NCI-H187 (cell line): ENCODE results near the gene GNA15.

ENCODE experiments used
- DNase-seq, 2 experiments: peaks; one replicate each; lab custom pipeline; 2025; lab: John Stamatoyannopoulos, UW

Gene GNA15

DNA sequence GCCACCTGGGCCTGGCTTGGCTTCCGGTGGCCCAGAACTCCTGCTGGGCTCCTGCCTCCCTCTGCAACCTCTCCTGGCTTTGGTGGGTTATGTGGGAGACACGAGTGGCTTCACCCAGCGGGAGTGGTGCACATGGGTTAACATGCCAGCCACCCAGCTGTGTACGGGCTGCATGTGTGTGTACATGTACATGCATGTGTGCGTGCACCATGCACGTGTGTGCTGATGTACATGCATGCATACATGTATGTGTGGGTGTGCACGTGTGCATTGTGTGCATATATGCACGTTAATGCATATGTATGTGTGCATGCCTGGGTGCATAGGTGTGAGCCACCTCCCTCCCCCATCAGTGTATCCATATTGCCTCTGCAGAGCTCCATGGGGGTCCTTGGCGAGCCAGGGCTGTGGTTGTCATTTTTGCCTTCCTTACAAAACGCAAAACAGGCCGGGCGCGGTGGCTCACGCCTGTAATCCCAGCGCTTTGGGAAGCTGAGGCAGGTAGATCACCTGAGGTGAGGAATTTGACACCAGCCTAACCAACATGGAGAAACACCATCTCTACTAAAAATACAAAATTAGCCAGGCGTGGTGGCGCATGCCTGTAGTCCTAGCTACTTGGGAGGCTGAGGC lies 29.2 kb upstream of the GNA15 start:
- no peak for DNase-seq

DNA sequence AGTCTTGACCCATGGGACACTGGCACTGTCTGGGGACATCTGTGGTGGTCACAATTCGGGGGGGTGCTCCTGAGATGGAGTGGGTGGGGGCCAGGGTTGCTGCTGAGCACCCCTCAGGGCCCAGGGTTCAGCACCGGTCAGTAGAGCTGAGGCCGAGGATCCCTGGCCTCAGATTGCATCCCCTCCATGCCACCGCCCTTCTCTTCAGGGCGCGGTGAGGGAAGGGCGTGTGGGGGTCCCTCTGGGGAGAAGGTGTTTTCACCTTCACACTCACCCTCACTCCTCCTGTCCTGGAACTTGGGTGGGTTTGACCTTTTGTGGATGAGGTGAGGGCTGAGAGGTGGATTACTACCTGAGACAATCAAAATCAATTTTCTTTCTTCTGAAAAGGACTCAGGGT lies 28.2 kb upstream of the GNA15 start:
- DNase-seq: no peak

DNA sequence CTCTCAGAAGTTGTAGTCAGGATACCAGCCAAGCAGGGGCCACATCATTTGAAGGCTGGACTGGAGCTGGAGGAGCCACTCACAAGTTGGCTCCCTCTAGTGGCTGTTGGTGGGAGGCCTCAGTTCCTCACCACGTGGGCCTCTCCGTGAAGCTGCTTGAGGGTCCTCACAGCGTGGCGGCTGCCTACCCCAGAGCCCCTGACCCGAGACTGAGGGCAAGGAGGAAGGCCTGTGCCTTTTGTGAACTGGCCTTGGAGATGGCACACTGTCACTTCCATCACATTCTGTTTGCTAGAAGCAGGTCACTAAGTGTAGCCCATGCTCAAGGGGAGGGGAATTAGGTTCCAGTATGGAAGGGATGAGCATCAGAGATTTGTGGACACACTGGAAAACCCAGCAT lies 27.1 kb upstream of the GNA15 start:
- DNase-seq: peak; percentile 11 to 23

DNA sequence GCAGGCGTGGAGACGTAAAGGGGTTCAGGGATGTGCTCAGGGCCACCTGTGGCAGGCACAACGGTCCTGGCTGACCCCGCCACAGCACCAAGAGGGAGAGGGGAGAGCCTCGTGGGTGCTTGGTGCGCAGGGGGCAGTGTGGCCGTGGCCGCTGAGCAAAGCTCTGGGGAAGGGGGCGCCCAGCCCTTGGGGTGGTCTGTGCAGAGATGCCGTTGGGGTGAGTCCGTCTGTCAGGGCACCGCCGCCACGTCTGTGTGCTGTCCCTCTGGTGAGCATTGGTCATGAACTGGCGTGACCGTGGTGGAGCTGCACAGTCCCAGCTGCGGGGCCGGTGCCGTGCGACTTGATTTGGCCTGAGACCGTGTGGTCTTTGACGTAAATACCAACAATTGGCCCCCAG lies 26.3 kb upstream of the GNA15 start:
- no peak for DNase-seq

DNA sequence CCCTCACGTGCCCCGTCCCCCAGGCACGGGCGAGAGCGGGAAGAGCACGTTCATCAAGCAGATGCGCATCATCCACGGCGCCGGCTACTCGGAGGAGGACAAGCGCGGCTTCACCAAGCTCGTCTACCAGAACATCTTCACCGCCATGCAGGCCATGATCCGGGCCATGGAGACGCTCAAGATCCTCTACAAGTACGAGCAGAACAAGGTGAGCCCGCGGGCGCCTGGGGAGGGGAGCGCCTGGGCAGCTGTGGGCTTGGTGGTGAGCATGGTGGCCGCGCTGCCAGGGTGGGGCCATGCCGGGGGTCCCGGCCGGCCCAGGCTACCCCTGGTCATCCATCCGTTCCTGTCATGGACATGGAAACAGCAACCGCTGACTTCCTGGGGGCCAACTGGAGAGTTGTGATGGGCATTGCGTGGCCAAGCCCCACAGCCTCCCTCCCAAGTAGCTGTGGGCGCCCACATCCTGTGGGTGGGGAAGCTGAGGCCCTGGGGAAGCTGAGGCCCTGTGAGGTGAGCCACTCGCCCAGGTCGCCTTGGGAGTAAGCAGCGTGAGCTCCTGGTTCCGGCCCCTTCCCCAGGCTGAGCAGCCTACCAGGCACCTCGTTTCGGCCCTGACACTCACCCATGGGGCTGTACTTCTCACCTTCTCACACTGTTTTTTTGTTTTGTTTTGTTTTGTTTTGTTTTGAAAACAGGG lies 25.6 kb upstream of the GNA15 start:
- no peak for DNase-seq

DNA sequence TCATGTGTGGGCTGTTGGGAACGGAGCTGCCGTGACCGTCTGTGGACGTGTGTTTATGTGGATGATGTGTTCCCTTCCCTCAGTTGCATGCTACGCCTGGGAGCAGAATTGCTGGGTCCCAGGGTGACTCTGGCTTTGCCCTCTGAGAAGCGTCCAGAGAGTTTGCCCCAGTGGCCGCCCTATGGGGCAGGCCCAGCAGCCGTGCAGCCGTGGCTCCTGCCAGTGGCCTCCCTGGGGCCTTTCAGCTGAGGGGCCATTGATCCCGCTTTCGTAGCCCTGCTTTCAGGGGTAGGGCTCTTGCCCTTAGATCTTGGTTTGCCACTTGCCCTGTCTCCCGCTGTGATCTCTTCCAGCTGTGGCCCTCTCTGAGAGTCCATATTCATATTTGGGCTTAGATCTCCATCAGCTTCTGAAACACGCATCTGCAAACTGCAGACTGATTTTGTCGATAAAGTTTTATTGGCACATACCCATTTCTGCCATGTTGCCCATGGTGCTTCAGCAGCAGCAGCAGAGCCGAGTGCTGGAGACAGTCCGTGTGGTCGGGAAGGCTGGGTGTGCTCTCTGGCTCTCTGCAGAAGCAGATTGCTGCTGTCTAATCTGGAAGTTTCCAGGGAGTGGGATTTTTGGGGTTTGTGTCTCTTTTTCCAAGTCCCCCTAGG lies 24.1 kb upstream of the GNA15 start:
- no peak for DNase-seq

DNA sequence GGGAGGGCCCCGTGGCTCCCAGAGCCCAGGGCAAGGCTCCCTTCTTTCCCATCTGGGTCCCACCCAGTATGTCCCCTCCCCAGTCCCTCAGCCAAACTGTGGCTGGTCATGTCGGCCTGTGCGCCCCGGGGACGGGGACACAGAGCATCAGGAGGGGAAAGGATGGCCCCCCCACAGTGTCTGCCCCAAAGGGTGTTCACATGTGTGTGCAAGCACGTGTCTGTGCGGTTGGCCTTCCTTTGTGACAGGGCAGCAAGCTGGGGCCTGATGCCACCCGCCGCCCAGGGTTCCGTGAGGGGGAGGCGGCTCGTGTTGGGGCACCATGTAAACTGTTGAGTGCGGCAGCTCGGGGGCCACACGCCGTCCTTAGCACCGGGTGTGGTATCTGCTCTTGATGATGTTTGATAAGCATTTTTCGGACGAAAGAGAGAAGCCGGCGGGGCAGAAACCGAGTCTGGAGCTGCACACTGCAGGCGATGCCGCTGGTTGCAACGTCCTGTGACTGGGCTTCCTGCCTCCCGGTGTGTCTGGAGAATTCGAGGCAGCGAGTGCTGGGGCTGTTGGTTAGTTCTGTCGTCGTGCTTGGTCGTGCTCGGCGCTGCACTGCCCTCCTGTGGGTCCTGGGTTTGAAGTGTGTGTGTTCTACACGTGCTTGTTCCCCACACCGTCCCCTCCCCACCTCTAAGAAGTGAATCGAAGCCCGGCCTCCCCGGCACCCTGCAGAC lies 23.3 kb upstream of the GNA15 start:
- DNase-seq: no peak

DNA sequence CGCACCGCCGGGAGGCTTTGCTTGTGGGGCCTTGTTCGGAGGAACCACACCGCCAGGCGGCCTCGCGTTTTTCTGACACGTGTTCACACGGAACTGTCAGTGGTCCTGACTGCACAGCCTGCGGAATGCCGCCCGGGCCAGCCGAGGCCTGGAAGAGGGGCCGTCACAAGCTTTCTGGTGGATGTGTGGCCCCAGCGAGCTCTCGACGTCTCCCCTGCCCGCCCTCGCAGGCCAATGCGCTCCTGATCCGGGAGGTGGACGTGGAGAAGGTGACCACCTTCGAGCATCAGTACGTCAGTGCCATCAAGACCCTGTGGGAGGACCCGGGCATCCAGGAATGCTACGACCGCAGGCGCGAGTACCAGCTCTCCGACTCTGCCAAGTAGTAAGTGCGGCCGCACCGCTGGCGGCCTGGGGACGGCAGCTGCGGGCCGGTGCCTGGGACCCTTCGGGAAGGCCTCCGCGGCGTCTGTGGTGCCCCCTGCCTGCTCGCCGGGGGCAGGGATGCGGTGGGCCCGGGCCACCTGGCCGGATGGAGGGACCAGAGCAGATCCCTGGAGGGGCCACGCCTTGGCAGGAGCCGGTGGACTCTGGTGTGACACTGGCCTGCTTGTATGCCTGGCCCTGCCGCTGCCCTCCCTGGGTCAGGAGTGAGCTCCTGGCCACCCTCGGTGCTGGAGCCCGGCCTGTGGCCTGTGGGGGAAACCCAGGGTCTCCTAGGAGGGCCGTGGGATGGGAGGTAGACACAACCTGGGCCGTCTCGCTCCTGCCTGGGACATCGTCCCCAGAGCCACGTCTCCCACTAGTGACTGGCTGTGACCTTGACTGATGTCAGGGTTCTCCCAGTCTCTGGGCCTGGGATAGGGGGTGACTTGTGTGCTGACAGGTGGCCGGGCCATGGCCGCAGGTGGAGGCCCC lies 22.5 kb upstream of the GNA15 start:
- no peak for DNase-seq

DNA sequence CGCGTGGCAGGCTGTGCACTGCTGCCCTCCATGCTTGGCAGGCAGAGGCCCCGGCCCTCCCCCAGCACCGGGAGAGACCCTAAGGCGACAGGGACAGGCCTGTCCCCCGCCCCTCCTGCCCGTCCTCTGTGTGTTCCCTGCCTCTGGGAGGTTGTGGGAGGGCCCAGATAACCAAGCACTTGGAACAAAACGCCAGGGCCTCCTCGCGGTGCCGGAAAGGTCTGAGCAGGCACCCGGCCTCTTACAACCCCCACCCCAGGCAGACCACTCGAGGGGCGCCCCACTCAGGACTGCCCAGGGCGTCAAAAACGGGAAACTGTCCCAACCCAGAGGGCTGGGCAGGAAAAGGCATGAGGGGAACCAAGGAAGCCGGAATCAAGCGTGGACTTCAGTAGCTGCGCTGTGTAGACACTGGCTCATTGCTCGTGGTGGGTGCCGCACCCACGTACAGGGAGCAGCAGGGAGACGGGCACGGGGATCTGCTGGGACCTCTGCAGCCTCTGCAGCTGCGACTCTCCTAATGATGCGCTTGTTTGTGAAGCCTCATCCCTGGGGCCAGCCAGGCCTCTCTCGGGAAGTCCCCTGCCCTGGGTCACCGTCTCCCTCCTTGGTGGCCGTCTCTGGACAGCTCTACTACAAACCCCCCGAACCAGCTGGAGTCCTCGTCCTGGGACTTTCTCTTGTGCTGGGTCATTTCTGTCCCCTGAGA lies 21.7 kb upstream of the GNA15 start:
- DNase-seq: no peak

DNA sequence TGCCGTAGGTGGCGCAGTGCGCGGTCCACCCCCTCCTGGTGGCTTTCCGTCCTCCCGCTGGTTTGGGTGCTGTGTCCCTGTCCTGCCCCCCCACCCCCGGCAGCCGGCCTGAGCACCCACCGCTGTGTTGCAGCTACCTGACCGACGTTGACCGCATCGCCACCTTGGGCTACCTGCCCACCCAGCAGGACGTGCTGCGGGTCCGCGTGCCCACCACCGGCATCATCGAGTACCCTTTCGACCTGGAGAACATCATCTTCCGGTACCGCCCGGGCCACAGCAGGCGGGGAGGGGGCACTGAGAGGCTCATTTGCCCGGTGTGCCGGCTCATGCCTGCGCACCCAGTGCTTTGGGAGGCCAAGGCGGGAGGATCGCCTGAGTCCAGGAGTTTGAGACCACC lies 21.0 kb upstream of the GNA15 start:
- no peak for DNase-seq

DNA sequence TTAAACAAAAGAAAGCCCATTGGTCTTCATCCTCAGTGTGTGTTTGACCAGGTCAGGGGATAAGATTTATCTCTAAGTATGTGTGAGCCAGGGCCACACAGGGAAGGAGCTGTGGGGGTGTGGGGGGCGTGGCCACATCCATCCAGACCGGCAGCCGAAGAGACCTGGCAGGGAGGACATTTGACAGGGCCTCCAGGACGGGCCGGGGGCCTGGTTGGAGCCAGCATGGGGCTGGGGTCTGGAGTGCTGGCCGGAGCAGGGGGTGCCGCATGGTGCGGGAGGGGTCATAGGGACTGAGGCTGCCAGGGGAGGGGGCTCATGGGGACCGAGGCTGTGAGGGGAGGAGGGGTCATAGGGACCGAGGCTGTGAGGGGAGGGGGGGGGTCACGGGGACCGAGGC lies 20.4 kb upstream of the GNA15 start:
- DNase-seq: no peak

DNA sequence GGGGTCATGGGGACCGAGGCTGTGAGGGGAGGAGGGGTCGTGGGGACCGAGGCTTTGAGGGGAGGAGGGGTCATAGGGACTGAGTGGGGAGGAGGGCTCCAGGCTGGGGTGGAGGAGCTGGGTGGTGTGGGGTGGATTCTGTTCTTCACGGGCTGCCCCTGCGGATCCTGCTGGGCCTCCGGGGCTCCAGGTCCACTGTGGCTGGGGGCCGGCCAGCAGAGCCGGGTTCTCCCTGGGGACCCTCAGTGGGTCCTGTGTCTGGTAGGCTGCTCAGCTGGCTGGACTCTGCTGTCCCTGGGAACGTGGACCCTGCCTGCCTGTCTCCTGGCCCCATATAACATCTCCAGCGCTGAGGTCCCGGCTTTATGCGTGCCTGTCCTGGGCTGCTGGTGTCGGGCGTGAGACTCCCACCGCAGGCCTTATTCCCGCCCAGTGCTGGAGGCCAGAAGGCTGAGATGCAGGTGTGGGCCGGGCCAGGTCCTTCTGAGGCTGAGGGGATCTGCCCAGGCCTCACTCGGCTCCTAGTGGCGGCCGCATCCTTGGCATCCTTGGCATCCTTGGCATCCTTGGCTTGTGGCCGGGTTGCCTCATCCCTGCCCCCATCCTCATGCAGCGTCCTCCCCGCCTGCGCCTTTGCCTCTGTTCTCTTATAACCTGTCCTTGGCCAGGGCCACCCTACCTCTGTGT lies 19.8 kb upstream of the GNA15 start:
- DNase-seq: no peak

DNA sequence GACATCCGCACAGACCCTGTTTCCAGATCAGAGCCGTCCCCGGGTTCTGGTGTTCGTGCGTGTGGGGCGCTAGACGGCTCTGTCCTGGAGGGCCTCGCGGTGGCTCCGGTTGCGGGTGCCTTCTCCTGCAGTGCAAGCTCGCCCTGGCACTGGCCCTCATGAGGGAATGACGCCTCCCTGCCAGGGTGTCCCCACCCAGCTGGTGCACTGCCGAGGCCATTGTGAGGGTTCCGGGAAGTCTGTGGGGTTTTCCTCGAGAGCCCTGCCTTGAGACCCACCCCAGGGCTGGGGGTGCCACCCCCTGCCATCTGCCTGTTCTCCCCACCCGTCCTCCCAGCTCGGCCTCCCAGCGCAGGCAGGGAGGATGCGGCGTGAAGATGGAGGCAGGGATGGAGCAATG lies 19.2 kb upstream of the GNA15 start:
- no peak for DNase-seq

DNA sequence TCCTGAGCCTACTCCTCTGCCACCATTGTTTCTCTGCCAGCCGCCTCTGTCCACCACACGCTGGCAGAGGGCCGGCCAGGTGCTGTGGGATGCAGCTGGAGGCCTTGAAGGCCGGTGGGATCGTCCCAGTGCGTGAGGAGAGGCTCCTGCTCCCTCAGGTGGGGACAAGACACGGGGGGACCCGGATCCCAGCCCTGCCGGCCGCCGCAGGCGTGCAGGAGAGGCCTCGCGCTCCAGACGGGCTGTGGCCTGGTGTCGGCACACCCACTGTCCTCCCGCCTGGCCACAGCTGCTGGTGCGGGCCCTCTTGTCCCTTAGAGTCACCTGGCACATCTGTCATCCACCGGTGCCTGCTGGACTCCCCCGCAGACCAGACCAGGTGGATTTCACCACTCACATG lies 18.1 kb upstream of the GNA15 start:
- no peak for DNase-seq

DNA sequence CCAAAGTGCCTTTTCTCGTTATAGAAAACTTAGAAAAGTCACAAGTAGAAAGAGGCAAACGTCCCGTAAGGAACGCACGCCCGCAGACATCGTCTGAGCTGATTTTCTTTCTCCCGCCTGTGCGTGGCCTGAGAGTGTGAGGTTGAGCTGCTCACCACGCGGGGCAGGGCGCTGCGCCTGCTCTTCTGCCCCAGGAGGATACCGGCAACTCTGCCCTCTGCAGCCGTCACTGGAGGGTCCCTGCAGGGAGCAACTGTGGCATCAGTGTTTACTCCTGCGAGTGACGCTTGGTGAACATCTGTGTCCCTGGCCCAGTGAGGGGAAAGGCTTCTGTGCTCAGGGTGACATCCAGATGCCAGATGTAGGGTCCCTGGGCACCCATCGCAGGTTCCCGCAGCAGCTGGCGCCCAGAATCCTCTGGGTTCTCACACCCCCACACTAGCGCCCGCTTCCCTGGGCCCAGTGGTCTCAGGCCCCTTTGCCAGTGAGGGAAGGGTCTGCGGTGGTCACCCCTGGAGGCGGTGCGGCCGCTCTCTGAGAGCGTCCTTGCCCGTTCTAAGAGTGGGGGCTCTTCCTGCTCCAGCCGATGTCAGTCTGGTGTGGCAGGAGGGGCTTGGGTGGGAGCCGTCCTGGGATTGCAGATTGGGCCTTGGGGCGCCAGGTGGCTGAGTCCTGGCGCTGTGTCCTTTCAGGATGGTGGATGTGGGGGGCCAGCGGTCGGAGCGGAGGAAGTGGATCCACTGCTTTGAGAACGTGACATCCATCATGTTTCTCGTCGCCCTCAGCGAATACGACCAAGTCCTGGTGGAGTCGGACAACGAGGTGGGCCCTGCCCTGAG lies 17.4 kb upstream of the GNA15 start:
- DNase-seq: no peak

DNA sequence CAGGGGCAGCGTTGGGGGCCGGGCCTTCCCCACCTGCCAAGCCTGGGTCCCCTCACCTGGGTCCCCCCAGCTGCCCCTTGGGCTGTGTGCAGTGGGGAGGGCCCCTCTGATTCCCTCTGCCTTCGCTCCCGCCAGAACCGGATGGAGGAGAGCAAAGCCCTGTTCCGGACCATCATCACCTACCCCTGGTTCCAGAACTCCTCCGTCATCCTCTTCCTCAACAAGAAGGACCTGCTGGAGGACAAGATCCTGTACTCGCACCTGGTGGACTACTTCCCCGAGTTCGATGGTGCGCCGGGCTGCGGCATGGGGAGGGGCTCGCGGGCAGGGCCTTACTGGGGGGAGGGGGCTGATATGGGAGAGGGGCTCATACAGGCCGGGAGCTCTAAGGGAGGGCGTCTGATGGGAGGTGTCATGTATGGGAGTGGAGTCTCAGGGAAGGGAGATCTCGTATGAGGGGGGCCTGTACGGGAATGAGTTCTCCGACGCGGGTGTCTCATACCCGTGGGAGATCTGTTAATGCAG lies 16.7 kb upstream of the GNA15 start:
- no peak for DNase-seq

DNA sequence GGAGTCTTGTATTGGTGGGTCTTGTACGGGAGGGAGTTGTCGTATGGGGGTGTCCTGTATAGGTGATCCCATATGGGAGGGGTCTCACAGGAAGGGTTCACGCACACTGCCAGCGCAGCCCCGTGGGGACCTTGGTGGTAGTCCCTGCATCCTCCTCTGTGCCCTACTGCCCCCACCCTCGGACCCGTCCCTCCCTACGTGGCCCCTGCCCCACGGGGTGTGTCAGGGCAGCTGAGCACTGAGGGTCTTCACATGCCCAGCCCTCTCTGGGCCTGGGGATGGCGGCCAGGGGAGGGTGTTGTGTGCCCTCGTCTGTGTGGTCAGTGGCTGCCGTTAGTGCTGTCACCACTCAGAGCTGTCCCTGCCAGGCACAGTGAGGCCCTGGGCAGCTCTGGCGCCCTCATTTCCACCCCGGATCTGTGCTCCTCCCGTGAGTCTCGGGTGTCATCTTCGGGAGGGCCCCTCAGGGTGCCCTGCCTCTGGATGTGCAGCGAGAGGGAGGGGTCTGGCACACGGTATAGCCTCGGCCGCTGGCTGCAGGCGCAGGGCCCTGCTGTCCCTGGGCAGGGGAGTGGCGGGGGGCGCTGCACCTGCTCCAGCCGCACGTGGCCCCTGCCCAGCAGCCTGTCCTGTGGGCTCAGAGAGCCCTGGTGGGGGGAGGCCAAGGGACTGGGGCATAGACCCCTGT lies 16.0 kb upstream of the GNA15 start:
- no peak for DNase-seq

DNA sequence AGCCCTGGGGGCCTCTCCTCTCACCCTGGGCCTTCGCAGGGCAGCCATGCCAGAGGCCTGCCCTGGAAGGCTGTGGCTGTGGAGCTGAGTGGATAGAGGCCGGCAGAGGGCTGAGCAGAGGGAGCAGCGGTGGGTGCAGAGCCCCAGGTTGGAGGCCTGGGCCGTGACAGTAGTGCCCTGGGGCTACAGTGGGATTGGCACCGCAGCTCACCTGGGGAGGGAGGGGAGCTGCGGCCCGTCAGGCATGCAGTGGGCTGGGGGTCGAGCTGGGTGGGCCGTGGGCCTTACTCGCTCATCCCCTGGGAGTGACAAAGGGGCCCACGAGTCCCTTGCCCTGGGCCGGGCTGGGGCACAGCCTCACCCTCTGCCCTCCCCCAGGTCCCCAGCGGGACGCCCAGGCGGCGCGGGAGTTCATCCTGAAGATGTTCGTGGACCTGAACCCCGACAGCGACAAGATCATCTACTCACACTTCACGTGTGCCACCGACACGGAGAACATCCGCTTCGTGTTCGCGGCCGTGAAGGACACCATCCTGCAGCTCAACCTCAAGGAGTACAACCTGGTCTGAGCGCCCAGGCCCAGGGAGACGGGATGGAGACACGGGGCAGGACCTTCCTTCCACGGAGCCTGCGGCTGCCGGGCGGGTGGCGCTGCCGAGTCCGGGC lies 15.1 kb upstream of the GNA15 start:
- DNase-seq: no peak
